ENCODE results near the gene ANP32B.

DNA sequence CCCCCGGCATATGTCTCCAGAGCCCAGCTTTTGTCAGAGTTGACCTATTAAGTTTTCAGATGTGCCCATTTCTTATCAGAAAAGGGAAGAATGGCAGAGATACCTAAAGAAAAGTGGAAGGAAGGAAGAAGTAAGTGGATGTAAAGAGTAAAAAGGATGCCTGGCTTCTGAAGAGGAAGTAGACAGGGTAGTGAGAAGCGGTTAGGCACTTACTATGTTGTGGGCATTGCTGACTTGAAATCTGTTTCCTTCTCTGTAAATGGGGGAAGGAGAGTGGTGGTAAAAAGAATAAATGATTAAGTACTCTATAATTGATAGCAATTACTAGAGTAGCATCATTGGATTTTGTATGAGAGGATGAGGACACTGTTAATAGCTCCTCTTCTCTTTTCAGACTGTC is 9.9 kb downstream of the ANP32B start:
- TF ChIP-seq CTCF (IDR thresholded peaks at IDR 0.05) (no peak), CBX2 (IDR thresholded peaks at IDR 0.05; ENCODE audit: borderline replicate concordance, low read depth) (no peak), NPAS2 (CRISPR knock-in tag; IDR thresholded peaks at IDR 0.05; ENCODE audit: borderline replicate concordance) (no peak), POLR2A (IDR thresholded peaks at IDR 0.05; ENCODE audit: low read length) (no peak), USF2 (IDR thresholded peaks at IDR 0.05) (no peak), PBX3 (IDR thresholded peaks at IDR 0.05) (no peak), MAFK (IDR thresholded peaks at IDR 0.05; ENCODE audit: partially characterized antibody) (no peak), REST (IDR thresholded peaks at IDR 0.05) (no peak), POLR2AphosphoS2 (conservative IDR thresholded peaks at IDR 0.05; ENCODE audit: low read length) (no peak), HMGXB4 (CRISPR knock-in tag; IDR thresholded peaks at IDR 0.05; ENCODE audit: borderline replicate concordance) (no peak), CEBPB (IDR thresholded peaks at IDR 0.05) (no peak)
- TF ChIP-seq, protein P1, sequence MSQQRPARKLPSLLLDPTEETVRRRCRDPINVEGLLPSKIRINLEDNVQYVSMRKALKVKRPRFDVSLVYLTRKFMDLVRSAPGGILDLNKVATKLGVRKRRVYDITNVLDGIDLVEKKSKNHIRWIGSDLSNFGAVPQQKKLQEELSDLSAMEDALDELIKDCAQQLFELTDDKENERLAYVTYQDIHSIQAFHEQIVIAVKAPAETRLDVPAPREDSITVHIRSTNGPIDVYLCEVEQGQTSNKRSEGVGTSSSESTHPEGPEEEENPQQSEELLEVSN (IDR thresholded peaks at IDR 0.05; ENCODE audit: borderline replicate concordance, low read depth), result no peak
- TF ChIP-seq, protein P2, sequence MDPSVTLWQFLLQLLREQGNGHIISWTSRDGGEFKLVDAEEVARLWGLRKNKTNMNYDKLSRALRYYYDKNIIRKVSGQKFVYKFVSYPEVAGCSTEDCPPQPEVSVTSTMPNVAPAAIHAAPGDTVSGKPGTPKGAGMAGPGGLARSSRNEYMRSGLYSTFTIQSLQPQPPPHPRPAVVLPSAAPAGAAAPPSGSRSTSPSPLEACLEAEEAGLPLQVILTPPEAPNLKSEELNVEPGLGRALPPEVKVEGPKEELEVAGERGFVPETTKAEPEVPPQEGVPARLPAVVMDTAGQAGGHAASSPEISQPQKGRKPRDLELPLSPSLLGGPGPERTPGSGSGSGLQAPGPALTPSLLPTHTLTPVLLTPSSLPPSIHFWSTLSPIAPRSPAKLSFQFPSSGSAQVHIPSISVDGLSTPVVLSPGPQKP (IDR thresholded peaks at IDR 0.05; ENCODE audit: low read depth, low read length), result no peak
